Measurements from ENCODE around the gene RHBDL2. TPM values are rescaled to one million over a fixed set of nuclear protein-coding genes. Genes with fewer than 3 reads are reported as not detected.
"Not testable (repeated sequence)": the region's sequence is repeated elsewhere in the genome, so short reads cannot be mapped to it uniquely, and the experiment has no call there.

The RHBDL2 gene
- total RNA-seq, 2 donors from 2014 or later = not detected

DNA sequence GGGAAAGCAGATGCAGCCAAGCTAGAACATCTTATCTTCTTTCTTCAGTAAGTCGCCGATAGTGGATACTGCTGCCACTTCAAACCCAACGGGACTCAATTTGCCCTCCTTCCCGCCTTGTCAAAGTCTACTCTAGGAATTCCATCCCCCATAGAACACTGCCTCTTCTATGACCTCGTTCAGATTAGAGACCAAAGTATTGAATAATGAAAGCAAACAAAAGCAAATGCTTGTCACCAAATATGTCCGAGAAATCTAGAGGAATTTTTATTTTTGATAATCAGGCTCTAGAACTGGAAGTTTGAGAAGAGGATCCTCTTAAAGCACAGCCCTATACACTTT is 81.2 kb downstream of the RHBDL2 start:
- DNase-seq (ENCODE audit: low spot score in 2 of 2) (no peak), ATAC-seq (no peak)
- H3K9me3 Mint-ChIP-seq = no peaks in the 10 kb centered on the region
- peak overlapping the region; percentile 92 to 93 for H3K27ac Mint-ChIP-seq
- H3K36me3 Mint-ChIP-seq = peaks cover 16 to 24% of the 10 kb centered on the region in 2 donors

DNA sequence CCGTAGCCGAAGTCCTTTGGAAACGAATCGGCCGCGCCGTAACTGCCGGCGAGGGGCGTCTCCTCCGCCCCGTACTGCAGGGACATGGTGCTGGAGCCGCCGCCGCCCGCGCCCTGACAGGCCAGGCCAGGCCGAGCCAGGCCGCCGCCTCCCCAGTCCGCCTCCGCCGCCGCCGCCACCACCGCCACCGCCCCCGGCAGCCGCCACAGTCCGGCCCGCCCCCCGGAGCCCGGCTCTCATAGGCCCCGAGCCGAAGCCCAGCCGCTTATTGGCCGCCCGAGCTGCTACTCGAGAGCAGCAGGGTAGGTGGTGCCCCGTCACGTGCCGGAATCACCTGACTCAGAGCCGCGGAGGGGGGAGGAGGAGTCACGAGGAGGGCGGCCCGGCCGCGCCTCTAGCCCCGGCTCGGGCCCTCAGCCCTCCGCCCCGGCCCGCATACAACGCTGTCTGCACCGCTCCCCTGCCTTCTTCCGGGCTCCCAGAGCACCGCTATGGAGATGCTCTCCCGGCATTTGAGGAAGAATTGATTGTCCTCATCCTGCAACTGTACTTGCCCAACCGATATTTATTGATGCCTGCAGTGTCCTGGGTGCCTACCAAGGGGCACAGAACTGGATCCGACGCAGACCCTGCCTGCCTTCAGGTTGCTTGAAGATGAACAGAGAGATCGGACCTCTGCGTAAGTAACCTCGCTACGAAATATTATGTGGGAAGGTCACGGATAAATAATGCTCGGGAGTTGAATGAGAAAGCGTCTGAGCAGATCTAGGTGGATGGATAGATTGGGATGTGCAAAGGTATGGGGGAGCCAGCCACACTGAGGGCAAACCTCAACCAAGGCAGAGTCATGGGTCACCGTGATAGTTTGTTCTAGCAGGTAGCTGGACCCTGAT is 81.8 kb downstream of the RHBDL2 start, which contains the start of gene RRAGC:
RRAGC (minus strand) TSS at position 212 of the 893 bp plus-strand sequence; CDS start at position 86, 126 bp downstream.
- Mint-ChIP-seq H3K36me3 (peaks cover 22 to 28% of the 10 kb centered on the region in 2 donors), H3K27ac (peak within 1 kb of the TSS; percentile 92 to 97), H3K9me3 (no peaks in the 10 kb centered on the region)
- DNase-seq (ENCODE audit: low spot score in 2 of 2) = peak; percentile 98 to 99
- peak; percentile 95 to 96 for ATAC-seq

DNA sequence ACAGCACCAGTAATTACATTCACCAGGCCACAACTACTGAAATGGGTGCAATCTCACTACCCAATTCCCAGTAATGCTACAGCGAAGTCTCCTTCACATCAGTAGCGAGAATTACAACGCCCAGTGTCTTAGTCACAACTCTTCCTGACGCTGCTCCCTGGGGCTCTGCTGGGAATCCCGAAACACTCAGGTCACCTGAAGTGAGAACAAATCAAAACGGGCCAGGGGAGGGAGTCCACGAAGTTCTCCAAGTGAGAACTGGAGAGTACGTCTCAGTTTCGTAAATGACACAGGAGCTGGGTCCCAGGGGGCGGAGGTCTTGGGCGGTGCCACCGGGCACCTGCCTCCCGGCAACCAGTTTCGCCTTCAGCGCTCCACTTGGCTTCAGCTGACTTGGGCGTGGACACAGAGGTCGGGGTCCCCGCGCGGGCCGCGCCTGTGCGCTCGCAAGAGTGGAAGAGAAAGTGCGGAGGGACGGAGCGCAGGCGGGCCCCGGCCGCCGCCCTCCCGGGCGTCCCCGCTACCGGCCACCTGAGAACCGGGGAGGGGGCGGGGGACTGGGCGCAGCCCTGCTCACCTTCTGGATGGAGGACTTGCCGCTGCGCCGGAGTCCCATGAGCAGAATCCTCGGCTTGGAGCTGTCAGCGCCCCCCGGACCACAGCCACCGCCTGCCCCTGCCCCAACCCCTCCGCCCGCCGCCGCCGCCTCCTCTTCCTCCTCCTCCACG is 82.6 kb downstream of the RHBDL2 start:
- peaks cover 22 to 28% of the 10 kb centered on the region in 2 donors for H3K36me3 Mint-ChIP-seq
- no peaks in the 10 kb centered on the region for H3K9me3 Mint-ChIP-seq
- peak overlapping the region; percentile 92 to 97 for H3K27ac Mint-ChIP-seq
- ATAC-seq = peak; percentile 39 to 43
- DNase-seq (ENCODE audit: low spot score in 2 of 2) = peak; percentile 53 to 76

DNA sequence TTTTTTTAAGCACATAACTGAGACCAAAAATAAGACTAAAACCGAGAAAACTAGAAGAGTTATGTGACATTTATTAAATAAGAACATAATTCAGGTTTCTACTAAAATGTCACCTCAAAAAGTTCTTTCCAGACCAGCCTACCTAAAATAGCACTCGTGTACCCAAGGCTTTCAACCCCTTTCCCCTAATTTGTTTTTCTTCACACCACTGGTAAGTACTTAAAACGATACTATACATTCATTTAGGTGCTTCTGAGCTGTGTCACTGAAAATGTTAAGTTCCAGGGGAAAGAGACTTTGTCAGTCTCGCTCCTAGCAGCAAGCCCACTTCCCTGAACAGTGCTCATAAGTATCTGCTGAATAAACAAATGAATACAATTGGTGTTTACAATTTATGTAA is 88.8 kb downstream of the RHBDL2 start:
- DNase-seq (ENCODE audit: low spot score in 2 of 2) (no peak), ATAC-seq (peak; percentile 93 to 98)
- Mint-ChIP-seq H3K27ac (peak overlapping the region; percentile 79 to 90), H3K36me3 (peaks cover 7 to 41% of the 10 kb centered on the region in 2 donors), H3K9me3 (no peaks in the 10 kb centered on the region)

DNA sequence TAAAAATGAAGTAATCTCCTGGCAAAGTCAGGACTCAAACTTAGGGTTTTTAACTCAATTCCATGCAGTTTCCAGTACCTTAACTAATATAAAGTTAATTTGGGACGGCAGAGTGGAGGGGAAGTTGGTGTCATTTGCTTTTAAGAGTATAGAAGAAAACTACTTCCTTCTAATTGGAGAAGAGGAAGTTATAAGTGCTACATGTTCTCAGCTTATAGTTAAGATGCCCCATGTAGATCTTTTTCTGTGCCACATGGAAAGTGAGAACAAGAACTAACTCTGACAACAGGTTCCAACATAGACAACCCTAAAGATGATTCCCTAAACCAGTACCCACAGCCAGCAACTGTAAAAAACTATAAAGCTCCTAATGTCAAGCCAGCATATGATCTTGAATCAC is 93.6 kb downstream of the RHBDL2 start:
- no peaks in the 10 kb centered on the region for H3K9me3 Mint-ChIP-seq
- ATAC-seq (no peak), DNase-seq (ENCODE audit: low spot score in 2 of 2) (no peak)
- peak overlapping the region in 1 of 2 donors; percentile 35 for H3K27ac Mint-ChIP-seq
- H3K36me3 Mint-ChIP-seq = peaks cover 11 to 45% of the 10 kb centered on the region in 2 donors

DNA sequence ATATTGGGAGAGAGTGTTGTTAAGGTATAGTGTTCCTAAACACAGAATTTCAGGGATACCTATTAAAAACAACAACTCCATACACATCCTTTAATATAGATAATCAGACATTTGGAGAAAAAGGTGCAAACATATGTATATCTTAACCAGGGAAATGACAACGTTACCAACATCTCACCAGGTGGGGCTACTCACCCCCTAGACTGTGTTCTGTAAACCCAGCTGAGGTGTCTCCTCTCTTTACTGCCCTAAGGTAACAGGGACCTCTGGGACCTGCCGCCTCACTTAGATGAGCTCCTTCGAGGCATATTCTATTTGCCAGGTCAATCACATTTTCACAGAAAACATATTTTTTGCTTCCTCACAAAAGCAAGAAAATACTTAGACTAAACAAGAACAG is 95.4 kb downstream of the RHBDL2 start:
- ATAC-seq (no peak), DNase-seq (ENCODE audit: low spot score in 2 of 2) (no peak)
- peaks cover 11 to 32% of the 10 kb centered on the region in 2 donors for H3K36me3 Mint-ChIP-seq
- H3K9me3 Mint-ChIP-seq = no peaks in the 10 kb centered on the region
- H3K27ac Mint-ChIP-seq = no peak overlapping the region

DNA sequence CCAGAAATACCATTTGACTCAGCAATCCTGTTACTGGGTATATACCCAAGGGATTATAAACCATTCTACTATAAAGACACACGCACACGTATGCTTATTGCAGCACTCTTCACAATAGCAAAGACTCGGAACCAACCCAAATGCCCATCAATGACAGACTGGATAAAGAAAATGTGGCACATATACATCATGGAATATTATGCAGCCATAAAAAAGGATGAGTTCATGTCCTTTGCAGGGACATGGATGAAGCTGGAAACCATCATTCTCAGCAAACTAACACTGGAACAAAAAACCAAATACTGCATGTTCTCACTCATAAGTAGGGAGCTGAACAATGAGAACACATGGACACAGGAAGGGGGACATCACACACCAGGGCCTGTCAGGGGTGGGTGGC is 96.5 kb downstream of the RHBDL2 start:
- peaks cover 11 to 22% of the 10 kb centered on the region in 2 donors for H3K36me3 Mint-ChIP-seq
- DNase-seq (ENCODE audit: low spot score in 2 of 2); ATAC-seq; H3K9me3 Mint-ChIP-seq; H3K27ac Mint-ChIP-seq: not testable (repeated sequence)

DNA sequence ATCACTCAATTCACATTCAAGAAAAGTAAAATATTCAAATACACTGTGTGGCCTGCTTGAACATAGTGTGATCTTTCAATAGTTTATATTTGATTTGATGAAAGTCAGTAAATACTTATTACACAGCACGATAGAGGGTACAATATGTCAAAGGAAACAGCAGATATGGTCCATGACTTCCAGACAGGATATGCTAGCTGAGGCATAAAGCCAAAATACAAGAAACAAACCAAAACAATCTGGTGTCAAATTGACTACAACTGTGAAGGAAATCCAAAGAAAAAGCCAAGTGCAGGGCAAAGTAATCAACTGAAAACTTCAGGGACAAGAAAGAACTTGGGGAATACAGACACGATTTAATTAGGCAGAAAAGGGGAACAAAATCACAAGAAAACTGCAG is 101.3 kb downstream of the RHBDL2 start:
- H3K9me3 Mint-ChIP-seq = no peaks in the 10 kb centered on the region
- peaks cover 13 to 18% of the 10 kb centered on the region in 2 donors for H3K36me3 Mint-ChIP-seq
- ATAC-seq = no peak
- H3K27ac Mint-ChIP-seq = peak overlapping the region in 1 of 2 donors; percentile 45
- no peak for DNase-seq (ENCODE audit: low spot score in 2 of 2)

DNA sequence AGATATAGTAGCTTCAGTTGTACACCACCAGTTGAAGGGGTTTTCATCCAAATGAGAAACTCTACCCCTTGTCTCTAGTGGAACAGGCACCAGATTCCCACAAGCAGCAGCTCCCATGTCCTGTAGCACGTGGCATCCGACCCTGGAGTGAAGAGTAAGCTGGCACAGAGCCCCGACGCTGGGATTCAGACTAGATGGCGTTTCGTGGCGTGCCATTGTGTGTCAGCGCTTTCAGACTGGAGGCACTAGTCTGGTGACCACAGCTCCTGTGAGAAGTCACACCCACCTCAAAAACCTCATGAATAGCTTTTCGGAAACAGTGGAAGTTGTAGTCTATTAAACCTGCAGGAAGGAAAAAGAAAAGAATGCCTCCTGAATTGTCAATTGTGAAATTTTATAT is 102.3 kb downstream of the RHBDL2 start:
- DNase-seq (ENCODE audit: low spot score in 2 of 2) = no peak
- peaks cover 5 to 11% of the 10 kb centered on the region in 2 donors for H3K36me3 Mint-ChIP-seq
- peak overlapping the region in 1 of 2 donors; percentile 69 for H3K27ac Mint-ChIP-seq
- H3K9me3 Mint-ChIP-seq = no peaks in the 10 kb centered on the region
- no peak for ATAC-seq

DNA sequence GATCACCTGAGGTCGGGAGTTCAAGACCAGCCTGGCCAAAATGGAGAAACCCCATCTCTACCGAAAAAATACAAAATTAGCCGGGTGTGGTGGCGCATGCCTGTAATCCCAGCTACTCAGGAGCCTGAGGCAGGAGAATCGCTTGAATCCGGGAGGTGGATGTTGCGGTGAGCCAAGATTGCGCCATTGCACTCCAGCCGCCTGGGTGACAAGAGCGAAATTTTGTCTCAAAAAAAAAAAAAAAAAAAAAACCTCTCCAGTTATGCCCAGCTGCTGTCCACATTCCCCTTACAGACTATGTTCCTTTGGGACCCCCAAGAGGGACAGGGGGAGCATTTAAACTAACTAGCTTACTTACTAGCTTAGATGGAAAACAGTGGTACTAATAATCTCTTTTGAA is 105.3 kb downstream of the RHBDL2 start:
- H3K9me3 Mint-ChIP-seq; H3K36me3 Mint-ChIP-seq; ATAC-seq; H3K27ac Mint-ChIP-seq; DNase-seq (ENCODE audit: low spot score in 2 of 2): not testable (repeated sequence)

Other genes with a start within 250 kb of the RHBDL2 start
- gene RRAGC, start 82.1 kb downstream of the RHBDL2 start, total RNA-seq = 10 to 100 TPM; 23.3 to 25.0 TPM
- gene MYCBP, start 68.5 kb downstream of the RHBDL2 start, total RNA-seq = 10 to 100 TPM; 23.6 to 42.9 TPM
- not detected for gene GJA9, start 60.2 kb downstream of the RHBDL2 start, total RNA-seq
- gene AKIRIN1, start 49.4 kb upstream of the RHBDL2 start, total RNA-seq = 10 to 100 TPM; 45.8 to 93.6 TPM
- 100 to 1,000 TPM; 153 to 211 TPM for gene NDUFS5, start 84.5 kb upstream of the RHBDL2 start, total RNA-seq